Muscle layer of colon (tissue), 2 donors: ENCODE data around the gene PPP1R13B.

ENCODE experiments used
- H3K27ac ChIP-seq: one replicate; pipeline ENCODE4 v1.7.0; 2013; ENCODE audit warnings: low read depth, mild to moderate bottlenecking, low read length, moderate library complexity
- H3K27me3 ChIP-seq, 2 donors: one replicate each; pipeline ENCODE4 v1.7.0; 2013; ENCODE audit warnings: low read length in 2 of 2, mild to moderate bottlenecking in 2 of 2; ENCODE audit not compliant: insufficient read depth in 2 of 2, control insufficient read depth in 1 of 2
- H3K36me3 ChIP-seq: one replicate; pipeline ENCODE4 v1.7.0; 2013; ENCODE audit warnings: mild to moderate bottlenecking, low read length; ENCODE audit not compliant: insufficient read depth
- H3K4me1 ChIP-seq: one replicate; pipeline ENCODE4 v1.7.0; 2013; ENCODE audit warnings: mild to moderate bottlenecking, low read length; ENCODE audit not compliant: insufficient read depth
- H3K4me3 ChIP-seq, 2 donors: one replicate each; pipeline ENCODE4 v1.7.0; 2013; ENCODE audit warnings: low read length in 2 of 2, low read depth in 1 of 2, mild to moderate bottlenecking in 1 of 2, moderate library complexity in 1 of 2
- H3K9ac ChIP-seq: one replicate; pipeline ENCODE4 v1.7.0; 2013; ENCODE audit warnings: low read length
- H3K9me3 ChIP-seq: one replicate; pipeline ENCODE4 v1.7.0; 2013; ENCODE audit warnings: mild to moderate bottlenecking, low read length
- donor health status: abdominal sarcoma.
- donor health status: Adenocarcinoma of cecum.

Gene PPP1R13B

DNA sequence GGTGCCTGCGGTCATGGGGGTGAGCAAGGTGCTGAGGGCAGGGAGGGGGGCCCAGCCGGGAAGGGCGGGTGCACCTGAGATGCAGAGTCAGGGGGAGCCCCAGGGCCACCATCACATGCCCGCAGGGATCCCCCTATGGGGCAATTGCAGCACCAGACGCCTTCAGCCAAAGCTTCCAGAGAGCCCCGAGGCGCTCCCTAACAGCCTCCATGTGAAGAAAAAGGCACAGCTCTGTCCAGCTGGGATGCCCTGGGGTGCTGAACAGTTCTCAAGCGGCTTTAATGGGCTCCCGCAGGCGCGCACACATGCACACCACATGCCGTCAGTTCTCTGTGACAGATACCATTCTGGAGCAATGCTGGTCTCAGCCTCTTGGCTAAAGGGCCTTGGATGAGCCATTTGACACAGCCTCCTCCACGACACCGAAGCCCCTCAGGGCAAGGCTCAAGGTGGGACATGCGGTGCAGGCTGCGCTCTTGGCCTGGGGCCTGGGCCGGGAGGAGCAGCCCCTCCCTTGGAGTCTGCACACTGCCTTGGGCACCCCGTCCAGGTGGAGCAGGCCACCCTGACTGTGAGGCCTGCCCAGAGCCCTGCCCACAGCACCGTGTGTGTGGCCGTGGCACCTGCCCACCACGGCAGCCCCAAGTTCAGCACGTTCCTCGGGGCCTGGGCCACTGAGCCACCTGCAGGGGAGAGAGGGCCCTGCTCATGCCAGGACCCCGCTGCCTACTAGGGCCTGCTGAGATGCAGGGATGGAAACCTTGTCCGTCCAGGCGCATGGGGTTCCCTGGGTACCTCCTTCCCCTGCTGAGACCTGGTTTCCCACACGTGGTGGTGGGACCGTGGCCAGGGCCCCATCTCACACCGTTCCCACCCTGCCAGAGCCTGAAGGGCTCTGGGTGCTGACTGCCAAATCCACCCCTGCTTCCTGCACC, 139.8 kb downstream of the PPP1R13B start:
- Histone ChIP-seq H3K9ac (no peak overlapping the region), H3K4me3 (no peak overlapping the region), H3K4me1 (peaks cover 14% of the 10 kb centered on the region), H3K27me3 (no peaks in the 10 kb centered on the region), H3K36me3 (peaks cover 17% of the 10 kb centered on the region), H3K27ac (no peak overlapping the region), H3K9me3 (no peaks in the 10 kb centered on the region)

GRCh38 chr14:103706551-103707328, 140.6 kb downstream of the PPP1R13B start:
- no peak overlapping the region for H3K4me3 ChIP-seq
- H3K27ac ChIP-seq: no peak overlapping the region
- H3K4me1 ChIP-seq: peaks cover 8% of the 10 kb centered on the region
- H3K27me3 ChIP-seq: no peaks in the 10 kb centered on the region
- peaks cover 24% of the 10 kb centered on the region for H3K36me3 ChIP-seq
- H3K9ac ChIP-seq: no peak overlapping the region
- no peaks in the 10 kb centered on the region for H3K9me3 ChIP-seq

GRCh38 chr14:103705504-103706284, 141.7 kb downstream of the PPP1R13B start:
- H3K36me3 ChIP-seq: peaks cover 30% of the 10 kb centered on the region
- H3K27me3 ChIP-seq: no peaks in the 10 kb centered on the region
- no peaks in the 10 kb centered on the region for H3K9me3 ChIP-seq
- no peak overlapping the region for H3K9ac ChIP-seq
- peaks cover 10% of the 10 kb centered on the region for H3K4me1 ChIP-seq
- H3K4me3 ChIP-seq: no peak overlapping the region
- H3K27ac ChIP-seq: no peak overlapping the region

DNA sequence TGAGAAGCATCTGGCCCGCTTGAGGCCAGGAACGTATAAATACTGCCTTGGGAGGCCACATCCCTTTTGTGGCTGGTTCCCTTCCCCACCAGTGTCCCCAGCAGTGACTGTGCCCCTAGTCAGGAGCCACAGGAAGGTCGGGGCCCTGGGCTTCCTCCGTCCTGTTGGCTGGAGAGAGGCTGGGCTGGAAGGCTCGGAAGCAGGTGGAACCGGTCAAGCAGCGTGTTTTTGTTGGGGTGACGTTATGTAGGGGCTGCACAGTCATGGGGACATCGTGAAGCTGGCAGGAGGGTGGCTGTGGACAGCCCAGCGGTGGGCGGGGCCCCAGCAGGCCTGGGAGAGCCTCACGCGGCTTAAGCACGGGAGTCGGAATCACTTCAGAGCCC, 142.3 kb downstream of the PPP1R13B start:
- no peak overlapping the region for H3K4me3 ChIP-seq
- peaks cover 32% of the 10 kb centered on the region for H3K36me3 ChIP-seq
- H3K4me1 ChIP-seq: peaks cover 14% of the 10 kb centered on the region
- no peak overlapping the region for H3K9ac ChIP-seq
- no peaks in the 10 kb centered on the region for H3K9me3 ChIP-seq
- H3K27me3 ChIP-seq: no peaks in the 10 kb centered on the region
- H3K27ac ChIP-seq: no peak overlapping the region

GRCh38 chr14:103704708-103705107, 142.7 kb downstream of the PPP1R13B start:
- peaks cover 14% of the 10 kb centered on the region for H3K4me1 ChIP-seq
- no peak overlapping the region for H3K4me3 ChIP-seq
- H3K27me3 ChIP-seq: no peaks in the 10 kb centered on the region
- no peaks in the 10 kb centered on the region for H3K9me3 ChIP-seq
- peaks cover 36% of the 10 kb centered on the region for H3K36me3 ChIP-seq
- no peak overlapping the region for H3K27ac ChIP-seq
- no peak overlapping the region for H3K9ac ChIP-seq

- H3K27me3 ChIP-seq: no peaks in the 10 kb centered on the region
- H3K9me3 ChIP-seq: no peaks in the 10 kb centered on the region
- H3K9ac ChIP-seq: no peak overlapping the region
- no peak overlapping the region for H3K4me3 ChIP-seq
- H3K36me3 ChIP-seq: peaks cover 44% of the 10 kb centered on the region
- H3K4me1 ChIP-seq: peaks cover 12% of the 10 kb centered on the region
- H3K27ac ChIP-seq: no peak overlapping the region
These were observed 143.7 kb downstream of the PPP1R13B start for GRCh38 chr14:103703433-103704385.

- no peak overlapping the region for H3K9ac ChIP-seq
- H3K27me3 ChIP-seq: no peaks in the 10 kb centered on the region
- H3K9me3 ChIP-seq: no peaks in the 10 kb centered on the region
- H3K27ac ChIP-seq: no peak overlapping the region
- H3K4me3 ChIP-seq: no peak overlapping the region
- H3K4me1 ChIP-seq: peaks cover 16% of the 10 kb centered on the region
- peaks cover 53% of the 10 kb centered on the region for H3K36me3 ChIP-seq
These were observed 144.6 kb downstream of the PPP1R13B start for GRCh38 chr14:103702497-103703432.

DNA sequence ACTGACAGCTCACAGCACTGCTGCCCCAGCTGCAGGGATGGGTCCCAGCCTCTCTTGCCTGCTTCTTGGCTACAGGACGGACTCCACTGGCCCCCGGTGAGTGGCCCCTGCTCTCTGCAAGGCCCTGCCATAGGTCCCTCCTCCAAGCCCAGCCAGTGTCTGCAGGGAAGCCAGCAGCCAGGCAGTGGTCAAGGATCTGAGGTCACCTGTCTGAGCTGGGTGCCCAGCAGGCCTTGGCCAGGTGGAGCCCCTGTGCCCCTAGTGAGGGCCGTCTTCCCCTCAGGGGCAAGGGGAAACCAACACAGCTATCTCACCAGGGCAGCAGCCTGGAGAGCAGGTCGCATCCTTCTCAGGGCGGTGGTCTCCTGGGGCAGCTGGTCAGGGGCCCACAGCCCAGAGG, 145.3 kb downstream of the PPP1R13B start:
- H3K4me3 ChIP-seq: no peak overlapping the region
- H3K9me3 ChIP-seq: no peaks in the 10 kb centered on the region
- no peak overlapping the region for H3K27ac ChIP-seq
- H3K4me1 ChIP-seq: peaks cover 22% of the 10 kb centered on the region
- peaks cover 57% of the 10 kb centered on the region for H3K36me3 ChIP-seq
- no peaks in the 10 kb centered on the region for H3K27me3 ChIP-seq
- H3K9ac ChIP-seq: no peak overlapping the region

DNA sequence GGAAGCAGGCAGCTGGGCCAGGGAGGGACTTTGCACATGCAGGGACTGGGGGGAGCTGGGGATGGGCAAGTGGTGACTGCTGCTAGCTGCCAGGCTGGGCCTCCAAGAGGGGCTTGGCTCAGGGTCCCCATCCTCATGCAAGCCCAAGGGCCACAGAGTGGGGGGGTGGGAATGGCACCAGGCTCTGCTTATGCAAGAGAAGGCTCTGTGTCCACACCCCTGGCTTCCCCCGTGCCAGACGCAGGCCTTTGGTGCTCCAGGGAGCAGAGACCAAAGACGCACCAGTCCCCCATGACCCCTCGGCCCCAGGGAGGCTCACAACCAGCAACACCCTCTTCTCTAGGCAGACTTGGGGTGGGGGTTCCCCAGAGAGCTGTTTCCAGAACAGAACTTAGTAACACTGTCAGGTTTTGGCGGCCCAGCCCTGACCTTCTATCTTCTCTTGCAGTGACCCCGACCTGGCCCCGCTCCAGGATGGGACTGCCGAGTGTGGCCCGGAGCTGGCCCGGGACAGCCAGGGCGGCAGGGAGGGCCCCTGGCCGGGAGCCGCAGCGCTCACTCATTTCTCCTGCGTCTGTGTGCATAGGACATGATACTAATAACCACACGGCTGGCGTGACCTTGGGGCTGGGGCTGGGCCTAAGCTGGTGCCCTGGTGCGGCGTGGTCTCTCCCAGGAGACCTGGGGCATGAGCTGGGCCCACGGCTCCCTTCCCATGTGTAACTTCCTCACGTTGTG, 146.5 kb downstream of the PPP1R13B start:
- H3K27me3 ChIP-seq: no peaks in the 10 kb centered on the region
- no peak overlapping the region for H3K4me3 ChIP-seq
- peaks cover 34% of the 10 kb centered on the region for H3K4me1 ChIP-seq
- no peaks in the 10 kb centered on the region for H3K9me3 ChIP-seq
- no peak overlapping the region for H3K9ac ChIP-seq
- no peak overlapping the region for H3K27ac ChIP-seq
- peaks cover 57% of the 10 kb centered on the region for H3K36me3 ChIP-seq
